ENCODE results near the gene EPM2AIP1. TPM values are rescaled to one million over a fixed set of nuclear protein-coding genes. Genes with fewer than 3 reads are reported as not detected.

The EPM2AIP1 gene
- polyA plus RNA-seq, 1 donor from 2014 or later, result 41.4 TPM

DNA sequence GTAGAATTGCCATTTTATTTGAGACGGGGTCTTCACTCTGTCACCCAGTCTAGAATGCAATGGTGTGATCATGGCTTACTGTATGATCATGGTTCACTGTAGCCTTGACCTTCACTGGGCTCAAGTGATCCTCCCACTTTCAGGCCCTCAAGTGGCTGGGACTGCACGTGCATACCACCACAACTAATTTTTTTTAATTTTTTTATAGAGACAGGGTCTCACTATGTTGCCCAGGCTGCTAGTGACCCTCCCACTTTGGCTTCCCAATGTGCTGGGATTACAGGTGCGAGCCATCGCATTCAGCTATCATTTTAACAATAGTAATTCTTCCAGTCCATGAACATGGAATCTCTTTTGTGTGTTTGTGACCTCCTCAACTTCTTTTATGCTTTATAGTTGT is 11.9 kb downstream of the EPM2AIP1 start:
- Histone ChIP-seq H3K9me2 (ENCODE audit: insufficient read depth, low read length) (no peaks in the 10 kb centered on the region), H3K27me3 (ENCODE audit: insufficient read depth, low read depth, low read length) (no peaks in the 10 kb centered on the region), H3K79me2 (replicated peaks; ENCODE audit: insufficient read depth, low read length) (no peaks in the 10 kb centered on the region), H4K20me1 (ENCODE audit: insufficient read depth) (no peaks in the 10 kb centered on the region), H3F3A (ENCODE audit: insufficient read depth, low read length, poor library complexity, severe bottlenecking) (no peaks in the 10 kb centered on the region), H2AFZ (ENCODE audit: low read depth, low read length) (no peak overlapping the region), H3K36me3 (ENCODE audit: insufficient read depth, low read length) (peaks cover 11% of the 10 kb centered on the region), H3K9ac (ENCODE audit: low read length) (no peak overlapping the region), H3K4me2 (ENCODE audit: low read length) (no peak overlapping the region), H3K4me3 (ENCODE audit: low read length) (no peak overlapping the region), H3K27ac (ENCODE audit: low read length) (no peak overlapping the region), H3K9me3 (ENCODE audit: low read length) (no peaks in the 10 kb centered on the region)
- TF ChIP-seq, protein P1, sequence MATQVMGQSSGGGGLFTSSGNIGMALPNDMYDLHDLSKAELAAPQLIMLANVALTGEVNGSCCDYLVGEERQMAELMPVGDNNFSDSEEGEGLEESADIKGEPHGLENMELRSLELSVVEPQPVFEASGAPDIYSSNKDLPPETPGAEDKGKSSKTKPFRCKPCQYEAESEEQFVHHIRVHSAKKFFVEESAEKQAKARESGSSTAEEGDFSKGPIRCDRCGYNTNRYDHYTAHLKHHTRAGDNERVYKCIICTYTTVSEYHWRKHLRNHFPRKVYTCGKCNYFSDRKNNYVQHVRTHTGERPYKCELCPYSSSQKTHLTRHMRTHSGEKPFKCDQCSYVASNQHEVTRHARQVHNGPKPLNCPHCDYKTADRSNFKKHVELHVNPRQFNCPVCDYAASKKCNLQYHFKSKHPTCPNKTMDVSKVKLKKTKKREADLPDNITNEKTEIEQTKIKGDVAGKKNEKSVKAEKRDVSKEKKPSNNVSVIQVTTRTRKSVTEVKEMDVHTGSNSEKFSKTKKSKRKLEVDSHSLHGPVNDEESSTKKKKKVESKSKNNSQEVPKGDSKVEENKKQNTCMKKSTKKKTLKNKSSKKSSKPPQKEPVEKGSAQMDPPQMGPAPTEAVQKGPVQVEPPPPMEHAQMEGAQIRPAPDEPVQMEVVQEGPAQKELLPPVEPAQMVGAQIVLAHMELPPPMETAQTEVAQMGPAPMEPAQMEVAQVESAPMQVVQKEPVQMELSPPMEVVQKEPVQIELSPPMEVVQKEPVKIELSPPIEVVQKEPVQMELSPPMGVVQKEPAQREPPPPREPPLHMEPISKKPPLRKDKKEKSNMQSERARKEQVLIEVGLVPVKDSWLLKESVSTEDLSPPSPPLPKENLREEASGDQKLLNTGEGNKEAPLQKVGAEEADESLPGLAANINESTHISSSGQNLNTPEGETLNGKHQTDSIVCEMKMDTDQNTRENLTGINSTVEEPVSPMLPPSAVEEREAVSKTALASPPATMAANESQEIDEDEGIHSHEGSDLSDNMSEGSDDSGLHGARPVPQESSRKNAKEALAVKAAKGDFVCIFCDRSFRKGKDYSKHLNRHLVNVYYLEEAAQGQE (IDR thresholded peaks at IDR 0.05; ENCODE audit: borderline replicate concordance), result no peak
- TF ChIP-seq TAF1 (IDR thresholded peaks at IDR 0.05; ENCODE audit: low read depth) (no peak), MXI1 (conservative IDR thresholded peaks at IDR 0.05; ENCODE audit: poor library complexity, severe bottlenecking) (no peak), EZH2 (IDR thresholded peaks at IDR 0.05; ENCODE audit: borderline replicate concordance, insufficient read depth, low read length, poor library complexity, severe bottlenecking) (no peak), RAD21 (conservative IDR thresholded peaks at IDR 0.05) (no peak), SMC3 (conservative IDR thresholded peaks at IDR 0.05; ENCODE audit: poor library complexity) (no peak), EP300 (conservative IDR thresholded peaks at IDR 0.05; ENCODE audit: poor library complexity, severe bottlenecking) (no peak), POLR2AphosphoS5 (IDR thresholded peaks at IDR 0.05) (no peak)
- TF ChIP-seq, protein P2, sequence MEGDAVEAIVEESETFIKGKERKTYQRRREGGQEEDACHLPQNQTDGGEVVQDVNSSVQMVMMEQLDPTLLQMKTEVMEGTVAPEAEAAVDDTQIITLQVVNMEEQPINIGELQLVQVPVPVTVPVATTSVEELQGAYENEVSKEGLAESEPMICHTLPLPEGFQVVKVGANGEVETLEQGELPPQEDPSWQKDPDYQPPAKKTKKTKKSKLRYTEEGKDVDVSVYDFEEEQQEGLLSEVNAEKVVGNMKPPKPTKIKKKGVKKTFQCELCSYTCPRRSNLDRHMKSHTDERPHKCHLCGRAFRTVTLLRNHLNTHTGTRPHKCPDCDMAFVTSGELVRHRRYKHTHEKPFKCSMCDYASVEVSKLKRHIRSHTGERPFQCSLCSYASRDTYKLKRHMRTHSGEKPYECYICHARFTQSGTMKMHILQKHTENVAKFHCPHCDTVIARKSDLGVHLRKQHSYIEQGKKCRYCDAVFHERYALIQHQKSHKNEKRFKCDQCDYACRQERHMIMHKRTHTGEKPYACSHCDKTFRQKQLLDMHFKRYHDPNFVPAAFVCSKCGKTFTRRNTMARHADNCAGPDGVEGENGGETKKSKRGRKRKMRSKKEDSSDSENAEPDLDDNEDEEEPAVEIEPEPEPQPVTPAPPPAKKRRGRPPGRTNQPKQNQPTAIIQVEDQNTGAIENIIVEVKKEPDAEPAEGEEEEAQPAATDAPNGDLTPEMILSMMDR (IDR thresholded peaks at IDR 0.05; ENCODE audit: poor library complexity, severe bottlenecking), result no peak

DNA sequence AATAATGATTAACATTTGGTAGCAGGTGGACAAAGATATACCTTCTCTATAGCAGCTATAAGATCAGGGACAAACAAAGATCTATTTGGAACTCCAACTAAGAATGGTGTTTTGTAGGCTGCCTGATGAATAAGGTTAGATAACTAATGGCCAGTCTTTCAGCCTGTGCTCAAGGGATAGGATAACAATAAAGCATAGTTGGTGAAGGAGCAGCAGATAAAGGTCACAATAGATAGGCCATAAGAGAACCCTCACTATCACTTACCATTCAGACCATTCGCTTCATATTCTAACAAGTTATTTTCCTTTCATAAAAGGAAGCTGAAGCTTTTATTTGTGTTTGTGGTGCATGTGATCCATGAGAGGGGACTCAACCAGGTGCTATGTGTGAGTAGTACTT is 19.8 kb downstream of the EPM2AIP1 start:
- no peaks in the 10 kb centered on the region for H4K20me1 ChIP-seq (ENCODE audit: insufficient read depth)
- no peak overlapping the region for H3K9ac ChIP-seq (ENCODE audit: low read length)
- H3K27me3 ChIP-seq (ENCODE audit: insufficient read depth, low read depth, low read length), result no peaks in the 10 kb centered on the region
- TF ChIP-seq, protein P1 (IDR thresholded peaks at IDR 0.05; ENCODE audit: borderline replicate concordance), result no peak
- no peak for TF ChIP-seq MXI1 (conservative IDR thresholded peaks at IDR 0.05; ENCODE audit: poor library complexity, severe bottlenecking)
- H2AFZ ChIP-seq (ENCODE audit: low read depth, low read length), result no peak overlapping the region
- no peaks in the 10 kb centered on the region for H3K9me3 ChIP-seq (ENCODE audit: low read length)
- H3K36me3 ChIP-seq (ENCODE audit: insufficient read depth, low read length), result no peaks in the 10 kb centered on the region
- H3K79me2 ChIP-seq (replicated peaks; ENCODE audit: insufficient read depth, low read length), result no peaks in the 10 kb centered on the region
- H3K4me2 ChIP-seq (ENCODE audit: low read length), result no peak overlapping the region
- H3K4me3 ChIP-seq (ENCODE audit: low read length), result no peak overlapping the region
- no peaks in the 10 kb centered on the region for H3K9me2 ChIP-seq (ENCODE audit: insufficient read depth, low read length)
- no peaks in the 10 kb centered on the region for H3F3A ChIP-seq (ENCODE audit: insufficient read depth, low read length, poor library complexity, severe bottlenecking)
- no peak overlapping the region for H3K27ac ChIP-seq (ENCODE audit: low read length)

Data from neural cell (in vitro differentiated cells).